ENCODE results near the gene SLC39A6.
"Not testable (repeated sequence)": the region's sequence is repeated elsewhere in the genome, so short reads cannot be mapped to it uniquely, and the experiment has no call there.

SLC39A6 gene

GRCh38 chr18:36096955-36097354 is 32.2 kb downstream of the SLC39A6 start:
- no peak for DNase-seq (ENCODE audit: low spot score)

- peak; percentile 29 for DNase-seq (ENCODE audit: low spot score)
Measured at GRCh38 chr18:36095936-36096519, 33.1 kb downstream of the SLC39A6 start.

GRCh38 chr18:36094431-36094830 is 34.7 kb downstream of the SLC39A6 start:
- DNase-seq (ENCODE audit: low spot score): no peak

GRCh38 chr18:36092116-36092515 is 37.0 kb downstream of the SLC39A6 start:
- DNase-seq (ENCODE audit: low spot score): not testable (repeated sequence)

GRCh38 chr18:36089001-36089400 is 40.1 kb downstream of the SLC39A6 start:
- no peak for DNase-seq (ENCODE audit: low spot score)

- DNase-seq (ENCODE audit: low spot score): no peak
Measured at GRCh38 chr18:36088256-36088655, 40.9 kb downstream of the SLC39A6 start.

- no peak for DNase-seq (ENCODE audit: low spot score)
Measured at GRCh38 chr18:36086186-36086585, 43.0 kb downstream of the SLC39A6 start.

- DNase-seq (ENCODE audit: low spot score): no peak
Measured at GRCh38 chr18:36085195-36085594, 43.9 kb downstream of the SLC39A6 start.

- DNase-seq (ENCODE audit: low spot score): no peak
Measured at GRCh38 chr18:36083729-36084128, 45.4 kb downstream of the SLC39A6 start.

GRCh38 chr18:36081118-36081517 is 48.0 kb downstream of the SLC39A6 start:
- not testable (repeated sequence) for DNase-seq (ENCODE audit: low spot score)

GRCh38 chr18:36078751-36079529 is 50.2 kb downstream of the SLC39A6 start:
- no peak for DNase-seq (ENCODE audit: low spot score)

GRCh38 chr18:36077764-36078163 is 51.4 kb downstream of the SLC39A6 start:
- not testable (repeated sequence) for DNase-seq (ENCODE audit: low spot score)

- DNase-seq (ENCODE audit: low spot score): peak; percentile 26
Measured at GRCh38 chr18:36075862-36076587, 53.1 kb downstream of the SLC39A6 start.

GRCh38 chr18:36074435-36074834 is 54.7 kb downstream of the SLC39A6 start:
- no peak for DNase-seq (ENCODE audit: low spot score)

- no peak for DNase-seq (ENCODE audit: low spot score)
Measured at GRCh38 chr18:36073676-36074075, 55.5 kb downstream of the SLC39A6 start.

- not testable (repeated sequence) for DNase-seq (ENCODE audit: low spot score)
Measured at GRCh38 chr18:36072406-36072805, 56.7 kb downstream of the SLC39A6 start.

- DNase-seq (ENCODE audit: low spot score): peak; percentile 88
Measured at GRCh38 chr18:36067055-36067957, 61.8 kb downstream of the SLC39A6 start, which contains the start of gene RPRD1A. Gene RPRD1A (minus strand): TSS chr18:36067559. CDS start chr18:36067404, 155 bp downstream.

- peak; percentile 17 for DNase-seq (ENCODE audit: low spot score)
Measured at GRCh38 chr18:36066686-36067054, 62.5 kb downstream of the SLC39A6 start.

GRCh38 chr18:36066001-36066400 is 63.1 kb downstream of the SLC39A6 start:
- no peak for DNase-seq (ENCODE audit: low spot score)

- DNase-seq (ENCODE audit: low spot score): not testable (repeated sequence)
Measured at GRCh38 chr18:36064809-36065079, 64.4 kb downstream of the SLC39A6 start.

GRCh38 chr18:36064027-36064808 is 64.9 kb downstream of the SLC39A6 start:
- no peak for DNase-seq (ENCODE audit: low spot score)
